ENCODE measurements around the gene ZCCHC24.

DNA sequence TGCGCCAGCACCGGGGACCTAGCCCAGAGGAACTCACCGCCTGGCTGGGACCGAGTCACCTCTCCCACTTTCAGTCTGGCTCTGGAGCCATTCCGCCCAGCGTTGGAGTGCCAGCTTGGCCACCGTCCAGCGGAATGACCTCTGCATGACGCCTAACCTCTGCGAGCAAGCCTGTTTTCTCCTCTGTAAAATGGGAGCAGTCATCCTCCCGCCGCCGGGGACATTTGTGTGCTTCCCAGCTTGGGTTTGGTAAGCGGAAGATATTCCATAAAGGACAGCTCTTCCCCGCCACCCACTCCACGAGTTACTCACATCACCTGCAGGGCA, 1.3 kb upstream of the ZCCHC24 start:
- no peak for TF ChIP-seq CTCF (IDR thresholded peaks at IDR 0.05)
- no peak for TF ChIP-seq RXRA (IDR thresholded peaks at IDR 0.05; ENCODE audit: borderline replicate concordance, low read depth)
- no peak for TF ChIP-seq POLR2AphosphoS5 (IDR thresholded peaks at IDR 0.05; ENCODE audit: low read depth, low read length)
- TF ChIP-seq YY1 (IDR thresholded peaks at IDR 0.05; ENCODE audit: low read depth) = no peak
- no peak for TF ChIP-seq USF2 (IDR thresholded peaks at IDR 0.05; ENCODE audit: borderline replicate concordance, low read depth, low read length)
- no peak for TF ChIP-seq TAF1 (IDR thresholded peaks at IDR 0.05; ENCODE audit: borderline replicate concordance, low read depth, low read length)
- no peak for TF ChIP-seq TEAD4 (IDR thresholded peaks at IDR 0.05; ENCODE audit: borderline replicate concordance, insufficient read depth)
- no peak for TF ChIP-seq FOXM1 (IDR thresholded peaks at IDR 0.05; ENCODE audit: low read depth)
- no peak for TF ChIP-seq GATA2 (CRISPR knock-in tag; IDR thresholded peaks at IDR 0.05)
- no peak for TF ChIP-seq REST (IDR thresholded peaks at IDR 0.05; ENCODE audit: low read depth, low read length)
- TF ChIP-seq EP300 (IDR thresholded peaks at IDR 0.05; ENCODE audit: borderline replicate concordance in 1 of 2, low read depth in 1 of 2, low read length in 1 of 2) = no peak

Data from SK-N-SH (cell line).